ENCODE measurements around the gene CSPG4.

DNA sequence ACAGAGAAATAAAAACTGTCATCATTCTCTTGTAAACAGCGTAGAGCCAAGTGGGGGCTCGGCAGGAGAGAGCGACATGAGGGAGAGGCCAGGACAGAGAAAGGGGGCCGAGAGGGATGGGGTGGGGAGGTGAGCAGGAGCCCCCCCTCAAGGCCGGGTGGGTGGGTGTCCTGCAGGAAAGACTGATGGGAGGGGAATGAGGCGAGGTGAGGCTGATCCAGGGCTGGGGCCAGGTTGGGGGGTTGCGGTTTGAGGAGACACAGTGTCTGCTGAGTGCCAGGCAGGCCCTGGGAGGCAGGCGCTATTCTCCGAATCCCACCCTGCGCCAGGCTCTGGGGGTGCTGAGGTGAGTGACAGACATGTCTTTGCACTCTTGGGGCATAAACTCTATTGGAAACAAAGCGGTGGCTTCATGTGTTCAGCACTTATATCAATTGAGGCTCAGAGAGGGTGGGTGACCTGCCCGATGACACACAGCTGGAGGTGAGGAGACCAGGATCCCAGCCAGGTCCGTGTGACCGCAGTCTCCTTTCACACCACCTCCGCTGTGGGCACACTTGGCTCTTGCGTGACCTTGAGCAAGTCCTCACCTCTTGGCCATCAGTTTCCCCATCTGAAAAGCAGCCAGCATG lies 19.6 kb upstream of the CSPG4 start:
- TF ChIP-seq, protein P1, sequence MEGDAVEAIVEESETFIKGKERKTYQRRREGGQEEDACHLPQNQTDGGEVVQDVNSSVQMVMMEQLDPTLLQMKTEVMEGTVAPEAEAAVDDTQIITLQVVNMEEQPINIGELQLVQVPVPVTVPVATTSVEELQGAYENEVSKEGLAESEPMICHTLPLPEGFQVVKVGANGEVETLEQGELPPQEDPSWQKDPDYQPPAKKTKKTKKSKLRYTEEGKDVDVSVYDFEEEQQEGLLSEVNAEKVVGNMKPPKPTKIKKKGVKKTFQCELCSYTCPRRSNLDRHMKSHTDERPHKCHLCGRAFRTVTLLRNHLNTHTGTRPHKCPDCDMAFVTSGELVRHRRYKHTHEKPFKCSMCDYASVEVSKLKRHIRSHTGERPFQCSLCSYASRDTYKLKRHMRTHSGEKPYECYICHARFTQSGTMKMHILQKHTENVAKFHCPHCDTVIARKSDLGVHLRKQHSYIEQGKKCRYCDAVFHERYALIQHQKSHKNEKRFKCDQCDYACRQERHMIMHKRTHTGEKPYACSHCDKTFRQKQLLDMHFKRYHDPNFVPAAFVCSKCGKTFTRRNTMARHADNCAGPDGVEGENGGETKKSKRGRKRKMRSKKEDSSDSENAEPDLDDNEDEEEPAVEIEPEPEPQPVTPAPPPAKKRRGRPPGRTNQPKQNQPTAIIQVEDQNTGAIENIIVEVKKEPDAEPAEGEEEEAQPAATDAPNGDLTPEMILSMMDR (IDR thresholded peaks at IDR 0.05) = no peak
- no peak for TF ChIP-seq POLR2AphosphoS5 (IDR thresholded peaks at IDR 0.05)
- TF ChIP-seq POLR2A (IDR thresholded peaks at IDR 0.05) = no peak

Measured in breast epithelium (tissue), 3 donors.